ENCODE data around the gene SZT2. TPM values are rescaled to one million over a fixed set of nuclear protein-coding genes. Genes with fewer than 3 reads are reported as not detected.

SZT2 gene
- total and polyA plus RNA-seq, 10 of the 15 experiments (the other 5 are each of a cell fraction or from before 2014, with no cell fraction given), result 1.4 to 38.3 (median 12.7) TPM

GRCh38 chr1:43389326-43390313 is at the start of gene SZT2, which contains the start of gene MED8 (continued):
- peak; percentile 80 for TF ChIP-seq SMAD1 (IDR thresholded peaks at IDR 0.05; ENCODE audit: low read depth, partially characterized antibody)
- TF ChIP-seq USF1 (IDR thresholded peaks at IDR 0.05; ENCODE audit: borderline replicate concordance, extremely low read length, insufficient read depth, low read depth, low read length), result no peak
- no peak for TF ChIP-seq PAX5 (IDR thresholded peaks at IDR 0.05; ENCODE audit: borderline replicate concordance, low read depth, low read length)
- no peak for TF ChIP-seq ZBED1 (IDR thresholded peaks at IDR 0.05; ENCODE audit: borderline replicate concordance)
- no peak; the same call in 1 of the 2 replicates for TF ChIP-seq MAX (IDR thresholded peaks at IDR 0.05; ENCODE audit: low read depth, low read length)
- TF ChIP-seq ATF3 (IDR thresholded peaks at IDR 0.05; ENCODE audit: borderline replicate concordance, extremely low read depth, low read depth, low read length), result no peak
- TF ChIP-seq ZNF24 (IDR thresholded peaks at IDR 0.05), result no peak
- TF ChIP-seq NRF1 (conservative IDR thresholded peaks at IDR 0.05; ENCODE audit: low read depth, low read length), result no peak
- TF ChIP-seq ETV6 (conservative IDR thresholded peaks at IDR 0.05 in 1 of 2, IDR thresholded peaks at IDR 0.05 in 1 of 2; ENCODE audit: borderline replicate concordance in 1 of 2, low read depth in 1 of 2), result no peak
- TF ChIP-seq TBL1XR1 (IDR thresholded peaks at IDR 0.05; ENCODE audit: low read depth, low read length), result peak; percentile 79; the same call in 1 of the 2 replicates
- TF ChIP-seq CREB1 (IDR thresholded peaks at IDR 0.05; ENCODE audit: low read depth), result peak; percentile 80
- TF ChIP-seq PML (IDR thresholded peaks at IDR 0.05; ENCODE audit: low read length), result peak; percentile 86; the same call in 1 of the 2 replicates
- TF ChIP-seq POU2F2 (IDR thresholded peaks at IDR 0.05; ENCODE audit: borderline replicate concordance, low read depth, low read length), result peak; percentile 48; the same call in 1 of the 3 replicates
- TF ChIP-seq EED (IDR thresholded peaks at IDR 0.05; ENCODE audit: low read depth), result peak; percentile 59; the same call in 1 of the 2 replicates
- no peak for TF ChIP-seq ZNF622 (IDR thresholded peaks at IDR 0.05)
- TF ChIP-seq ATF7 (IDR thresholded peaks at IDR 0.05; ENCODE audit: low read depth), result peak; percentile 52; the same call in 1 of the 2 replicates
- no peak for TF ChIP-seq KAT2A (conservative IDR thresholded peaks at IDR 0.05; ENCODE audit: control insufficient read depth, low read depth, low read length)
- TF ChIP-seq ZNF687 (IDR thresholded peaks at IDR 0.05), result no peak; the same call in 1 of the 2 replicates
- peak; percentile 81 for TF ChIP-seq IKZF1 (conservative IDR thresholded peaks at IDR 0.05)
- peak; percentile 57; the same call in 1 of the 2 replicates for TF ChIP-seq CBFB (IDR thresholded peaks at IDR 0.05; ENCODE audit: low read depth)
- TF ChIP-seq POLR2A (IDR thresholded peaks at IDR 0.05; ENCODE audit: low read depth, low read length), result peak; percentile 98
- no peak for TF ChIP-seq KDM1A (IDR thresholded peaks at IDR 0.05; ENCODE audit: borderline replicate concordance)
- peak; percentile 23; the same call in 1 of the 2 replicates for TF ChIP-seq YY1 (IDR thresholded peaks at IDR 0.05; ENCODE audit: low read depth, low read length)
- no peak for TF ChIP-seq RCOR1 (conservative IDR thresholded peaks at IDR 0.05; ENCODE audit: low read depth, low read length)
- TF ChIP-seq STAT3 (IDR thresholded peaks at IDR 0.05; ENCODE audit: low read depth, low read length), result no peak
- no peak for TF ChIP-seq YBX1 (IDR thresholded peaks at IDR 0.05)
- peak; percentile 68 for TF ChIP-seq SP1 (IDR thresholded peaks at IDR 0.05; ENCODE audit: low read depth, low read length)

All from GM12878 (cell line).